SK-N-SH treated with all-trans-retinoic acid at 6 μM for 48 hours (cell line): ENCODE measurements around the gene NEGR1.

ENCODE experiments used
- ATAC-seq: fragments of 200-7000 bp; cut with Tn5 transposase; 3 replicates; pipeline ENCODE4 v1.9.1; 2020; ENCODE audit warnings: mild to moderate bottlenecking, moderate library complexity
- ARNTL ChIP-seq: fragments of 450-650 bp; formaldehyde crosslinking; IDR thresholded peaks from 2 replicates; pipeline ENCODE4 v1.5.0; 2020; ENCODE audit warnings: low read depth, mild to moderate bottlenecking, moderate library complexity, borderline replicate concordance
- BACH2 ChIP-seq: fragments of 250-450 bp; sonication (Bioruptor Pico); IDR thresholded peaks from 2 replicates; pipeline ENCODE4 v1.9.0; 2021; ENCODE audit warnings: mild to moderate bottlenecking, borderline replicate concordance
- CREB5 ChIP-seq: fragments of 250-450 bp; sonication (Bioruptor Pico); IDR thresholded peaks from 2 replicates; pipeline ENCODE4 v1.5.1; 2020; ENCODE audit warnings: low read depth, mild to moderate bottlenecking, moderate library complexity
- CSRNP3 ChIP-seq: fragments of 250-450 bp; sonication (Bioruptor Pico); IDR thresholded peaks from 2 replicates; pipeline ENCODE4 v1.5.1; 2021; ENCODE audit warnings: mild to moderate bottlenecking, moderate library complexity
- ESRRG ChIP-seq: fragments of 250-450 bp; sonication (Bioruptor Pico); IDR thresholded peaks from 2 replicates; pipeline ENCODE4 v1.6.1; 2021; ENCODE audit warnings: mild to moderate bottlenecking
- GLIS3 ChIP-seq: fragments of 250-450 bp; sonication (Bioruptor Pico); IDR thresholded peaks from 2 replicates; pipeline ENCODE4 v1.5.0; 2020; ENCODE audit warnings: mild to moderate bottlenecking, moderate library complexity
- ISL1 ChIP-seq: fragments of 250-450 bp; sonication (Bioruptor Pico); IDR thresholded peaks from 2 replicates; pipeline ENCODE4 v2.1.2; 2022; ENCODE audit warnings: mild to moderate bottlenecking, moderate library complexity
- OSR1 ChIP-seq: fragments of 250-450 bp; sonication (Bioruptor Pico); IDR thresholded peaks from 2 replicates; pipeline ENCODE4 v1.8.0; 2022; ENCODE audit warnings: moderate library complexity, mild to moderate bottlenecking, inconsistent platforms
- PATZ1 ChIP-seq: fragments of 250-450 bp; sonication (Bioruptor Pico); IDR thresholded peaks from 2 replicates; pipeline ENCODE4 v1.8.0; 2020; ENCODE audit warnings: mild to moderate bottlenecking, moderate library complexity, borderline replicate concordance
- PPARA ChIP-seq: fragments of 250-450 bp; sonication (Bioruptor Pico); IDR thresholded peaks from 2 replicates; pipeline ENCODE4 v1.5.0; 2020; ENCODE audit warnings: mild to moderate bottlenecking, borderline replicate concordance
- RARB ChIP-seq: fragments of 250-450 bp; sonication (Bioruptor Pico); IDR thresholded peaks from 2 replicates; pipeline ENCODE4 v1.8.0; 2021; ENCODE audit warnings: mild to moderate bottlenecking, moderate library complexity
- SNAI2 ChIP-seq: fragments of 250-450 bp; sonication (Bioruptor Pico); IDR thresholded peaks from 2 replicates; pipeline ENCODE4 v1.5.0; 2020; ENCODE audit warnings: mild to moderate bottlenecking, moderate library complexity
- TCF4 ChIP-seq: fragments of 250-450 bp; sonication (Bioruptor Pico); IDR thresholded peaks from 2 replicates; pipeline ENCODE4 v1.8.0; 2021; ENCODE audit warnings: mild to moderate bottlenecking, moderate library complexity, borderline replicate concordance
- TOX ChIP-seq: fragments of 250-450 bp; sonication (Bioruptor Pico); IDR thresholded peaks from 2 replicates; pipeline ENCODE4 v1.8.0; 2021; ENCODE audit warnings: mild to moderate bottlenecking, moderate library complexity, borderline replicate concordance
- TSHZ2 ChIP-seq: fragments of 250-450 bp; sonication (Bioruptor Pico); IDR thresholded peaks from 2 replicates; pipeline ENCODE4 v1.5.0; 2020; ENCODE audit warnings: mild to moderate bottlenecking, moderate library complexity
- ZFP3 ChIP-seq: fragments of 250-450 bp; sonication (Bioruptor Pico); IDR thresholded peaks from 2 replicates; pipeline ENCODE4 v1.5.0; 2020; ENCODE audit warnings: mild to moderate bottlenecking, moderate library complexity
- ZFP30 ChIP-seq: fragments of 450-650 bp; formaldehyde crosslinking; IDR thresholded peaks from 2 replicates; pipeline ENCODE4 v1.5.0; 2022; ENCODE audit warnings: mild to moderate bottlenecking, moderate library complexity
- ZNF565 ChIP-seq: fragments of 450-650 bp; formaldehyde crosslinking; conservative IDR thresholded peaks from 2 replicates; pipeline ENCODE4 v1.5.0; 2020; ENCODE audit warnings: low read depth, mild to moderate bottlenecking, moderate library complexity
- ZNF70 ChIP-seq: fragments of 450-650 bp; formaldehyde crosslinking; IDR thresholded peaks from 2 replicates; pipeline ENCODE4 v1.5.0; 2020; ENCODE audit warnings: mild to moderate bottlenecking, moderate library complexity
- ZNF8 ChIP-seq: fragments of 450-650 bp; formaldehyde crosslinking; IDR thresholded peaks from 2 replicates; pipeline ENCODE4 v1.5.0; 2020; ENCODE audit warnings: mild to moderate bottlenecking, moderate library complexity

NEGR1 gene

GRCh38 chr1:71796006-71796405 lies 486.3 kb downstream of the NEGR1 start (continued):
- TF ChIP-seq SNAI2 (no peak), ZFP30 (CRISPR knock-in tag) (no peak), TOX (CRISPR knock-in tag) (no peak), CSRNP3 (CRISPR knock-in tag) (no peak), CREB5 (no peak)
- TF ChIP-seq, all 23 proteins: peak for 0

- TF ChIP-seq ZNF565 (CRISPR knock-in tag) (no peak), ZFP30 (CRISPR knock-in tag) (no peak), TOX (CRISPR knock-in tag) (no peak), TCF4 (CRISPR knock-in tag) (no peak), PPARA (CRISPR knock-in tag) (no peak), TSHZ2 (CRISPR knock-in tag) (no peak), PATZ1 (CRISPR knock-in tag) (no peak), ARNTL (CRISPR knock-in tag) (no peak), BACH2 (CRISPR knock-in tag) (no peak), RARB (CRISPR knock-in tag) (no peak), ISL1 (no peak), ZNF8 (CRISPR knock-in tag) (no peak), GLIS3 (CRISPR knock-in tag) (no peak), SNAI2 (no peak), ESRRG (CRISPR knock-in tag) (no peak), ZNF70 (CRISPR knock-in tag) (no peak), ZFP3 (no peak), CREB5 (no peak), CSRNP3 (CRISPR knock-in tag) (no peak), OSR1 (CRISPR knock-in tag) (no peak)
- no peak for ATAC-seq
Observed at GRCh38 chr1:71792264-71792663, 490.1 kb downstream of the NEGR1 start.

GRCh38 chr1:71788113-71788512 lies 494.2 kb downstream of the NEGR1 start:
- peak; percentile 67; the same call in 2 of the 3 replicates for ATAC-seq
- peak; percentile 91 for TF ChIP-seq TSHZ2 (CRISPR knock-in tag)
- no peak for TF ChIP-seq ZNF70 (CRISPR knock-in tag)
- TF ChIP-seq TCF4 (CRISPR knock-in tag), result peak; percentile 87
- no peak for TF ChIP-seq RARB (CRISPR knock-in tag)
- peak; percentile 82; the same call in 1 of the 2 replicates for TF ChIP-seq CSRNP3 (CRISPR knock-in tag)
- peak; percentile 68; the same call in 1 of the 2 replicates for TF ChIP-seq GLIS3 (CRISPR knock-in tag)
- no peak for TF ChIP-seq BACH2 (CRISPR knock-in tag)
- TF ChIP-seq PPARA (CRISPR knock-in tag), result no peak
- peak; percentile 100 for TF ChIP-seq ISL1
- TF ChIP-seq OSR1 (CRISPR knock-in tag), result no peak
- 0 out of 2 replicates have a peak, but pooled peaks have one; percentile 25 for TF ChIP-seq ZNF565 (CRISPR knock-in tag)
